ENCODE measurements around the gene STARD3NL.

STARD3NL gene

GRCh38 chr7:38178695-38179344, 775 bp downstream of the STARD3NL start:
- H3K4me3 ChIP-seq (ENCODE audit: low read depth in 1 of 2, low read length in 2 of 2): peak overlapping the region; percentile 92 to 93
- H3K27me3 ChIP-seq (ENCODE audit: insufficient read depth, low read length, poor library complexity): no peaks in the 10 kb centered on the region
- peaks cover 61% of the 10 kb centered on the region for H3K79me2 ChIP-seq (ENCODE audit: insufficient read depth, low read length)
- H3K36me3 ChIP-seq (ENCODE audit: insufficient read depth, low read length): peaks cover 4% of the 10 kb centered on the region; the same call in 1 of the 2 replicates
- ATAC-seq (ENCODE audit: insufficient read depth, low read depth) (peak; percentile 3; the same call in 2 of the 3 replicates), DNase-seq (no peak)
- peak overlapping the region; percentile 73 for H3K4me2 ChIP-seq (ENCODE audit: insufficient read depth, low read length)
- peaks cover under 1% of the 10 kb centered on the region; the same call in 1 of the 2 replicates for H4K20me1 ChIP-seq (ENCODE audit: insufficient read depth, low read length)
- TF ChIP-seq CTCF (IDR thresholded peaks at IDR 0.05; ENCODE audit: borderline replicate concordance, extremely low read depth, low read length, poor library complexity, severe bottlenecking): no peak
- H3K9me3 ChIP-seq (ENCODE audit: insufficient read depth, low read length, severe bottlenecking): no peaks in the 10 kb centered on the region
- peak overlapping the region; percentile 91 for H2AFZ ChIP-seq (ENCODE audit: low read depth, low read length)
- peak overlapping the region; percentile 83 for H3K27ac ChIP-seq (ENCODE audit: low read length)
- peak overlapping the region; percentile 79 for H3K9ac ChIP-seq (ENCODE audit: low read depth, low read length)
- H3K4me1 ChIP-seq (ENCODE audit: insufficient read depth, low read length): peaks cover 35% of the 10 kb centered on the region

GRCh38 chr7:38179776-38180226, 1.8 kb downstream of the STARD3NL start:
- H3K36me3 ChIP-seq (ENCODE audit: insufficient read depth, low read length): peaks cover 4% of the 10 kb centered on the region; the same call in 1 of the 2 replicates
- H3K9ac ChIP-seq (ENCODE audit: low read depth, low read length): peak overlapping the region; percentile 79; the same call in 1 of the 2 replicates
- H3K4me3 ChIP-seq (ENCODE audit: low read depth in 1 of 2, low read length in 2 of 2): peak overlapping the region in 1 of 2 experiments; percentile 93; a peak in 2 of 4 replicates
- no peaks in the 10 kb centered on the region for H3K9me3 ChIP-seq (ENCODE audit: insufficient read depth, low read length, severe bottlenecking)
- H4K20me1 ChIP-seq (ENCODE audit: insufficient read depth, low read length): peaks cover 7% of the 10 kb centered on the region; the same call in 1 of the 2 replicates
- no peak overlapping the region for H2AFZ ChIP-seq (ENCODE audit: low read depth, low read length)
- peaks cover 68% of the 10 kb centered on the region for H3K79me2 ChIP-seq (ENCODE audit: insufficient read depth, low read length)
- peak overlapping the region; percentile 47; the same call in 1 of the 2 replicates for H3K27ac ChIP-seq (ENCODE audit: low read length)
- peak overlapping the region; percentile 73 for H3K4me2 ChIP-seq (ENCODE audit: insufficient read depth, low read length)
- peaks cover 35% of the 10 kb centered on the region for H3K4me1 ChIP-seq (ENCODE audit: insufficient read depth, low read length)
- H3K27me3 ChIP-seq (ENCODE audit: insufficient read depth, low read length, poor library complexity): no peaks in the 10 kb centered on the region
- DNase-seq: no peak
- no peak for ATAC-seq (ENCODE audit: insufficient read depth, low read depth)
- TF ChIP-seq CTCF (IDR thresholded peaks at IDR 0.05; ENCODE audit: borderline replicate concordance, extremely low read depth, low read length, poor library complexity, severe bottlenecking) (no peak), EZH2 (IDR thresholded peaks at IDR 0.05; ENCODE audit: borderline replicate concordance, low read depth, low read length, severe bottlenecking) (no peak)

- Histone ChIP-seq H3K4me1 (ENCODE audit: insufficient read depth, low read length) (peaks cover 35% of the 10 kb centered on the region), H4K20me1 (ENCODE audit: insufficient read depth, low read length) (peaks cover 16% of the 10 kb centered on the region), H3K9me3 (ENCODE audit: insufficient read depth, low read length, severe bottlenecking) (no peaks in the 10 kb centered on the region), H3K27ac (ENCODE audit: low read length) (no peak overlapping the region), H3K4me3 (ENCODE audit: low read depth in 1 of 2, low read length in 2 of 2) (no peak overlapping the region), H3K79me2 (ENCODE audit: insufficient read depth, low read length) (peaks cover 81% of the 10 kb centered on the region), H3K36me3 (ENCODE audit: insufficient read depth, low read length) (peaks cover 4% of the 10 kb centered on the region; the same call in 1 of the 2 replicates), H3K4me2 (ENCODE audit: insufficient read depth, low read length) (peak overlapping the region; percentile 73; the same call in 1 of the 2 replicates), H2AFZ (ENCODE audit: low read depth, low read length) (no peak overlapping the region), H3K9ac (ENCODE audit: low read depth, low read length) (no peak overlapping the region), H3K27me3 (ENCODE audit: insufficient read depth, low read length, poor library complexity) (no peaks in the 10 kb centered on the region)
- TF ChIP-seq EZH2 (IDR thresholded peaks at IDR 0.05; ENCODE audit: borderline replicate concordance, low read depth, low read length, severe bottlenecking) (no peak), CTCF (IDR thresholded peaks at IDR 0.05; ENCODE audit: borderline replicate concordance, extremely low read depth, low read length, poor library complexity, severe bottlenecking) (no peak)
- ATAC-seq (ENCODE audit: insufficient read depth, low read depth) (no peak), DNase-seq (no peak)
Measured at GRCh38 chr7:38181111-38181510, 3.1 kb downstream of the STARD3NL start.
